Cardiac muscle cell (in vitro differentiated cells and primary cell): ENCODE data around the gene HOXB4. TPM values are rescaled to one million over a fixed set of nuclear protein-coding genes. Genes with fewer than 3 reads are reported as not detected.

Source experiments
- DNase-seq, 2 donors: peaks; one replicate each; pipeline versions ENCODE4 v3.0.0 to v3.0.0-alpha.2; 2010 to 2017; ENCODE audit warnings: low read depth in 1 of 2, low spot score in 1 of 2
- H3K27ac ChIP-seq: fragments of 200-600 bp; sonication (generic); 2 replicates; pipeline ENCODE4 v1.5.1; 2016
- H3K27me3 ChIP-seq: fragments of 200-600 bp; sonication (generic); 2 replicates; pipeline ENCODE4 v1.6.0; 2016; ENCODE audit warnings: control low read depth
- H3K36me3 ChIP-seq: fragments of 200-600 bp; sonication (generic); 2 replicates; pipeline ENCODE4 v1.5.1; 2016; ENCODE audit warnings: control low read depth
- H3K4me1 ChIP-seq: fragments of 200-600 bp; sonication (generic); 2 replicates; pipeline ENCODE4 v1.8.1; 2017; ENCODE audit warnings: low read depth, mild to moderate bottlenecking, mixed run types
- H3K4me3 ChIP-seq: fragments of 200-600 bp; sonication (generic); 2 replicates; pipeline ENCODE4 v1.5.1; 2016; ENCODE audit warnings: mild to moderate bottlenecking
- H3K9me3 ChIP-seq: fragments of 200-600 bp; sonication (generic); 2 replicates; pipeline ENCODE4 v1.5.1; 2017; ENCODE audit warnings: low read depth, mild to moderate bottlenecking, control low read depth
- polyA plus RNA-seq: library from polyadenylated mRNA; unstranded; fragments of >200 nt; fragmentation: Nextera tagmentation; extraction: Ambion mirVana; gene quantifications from 2 replicates; pipeline ENCODE4 v1.2.1, GENCODE V29; 2016
- total RNA-seq: library from RNA; depleted of rRNA; stranded (reverse); fragments of >200 nt; gene quantifications from 2 replicates; pipeline ENCODE4 v1.2.3, GENCODE V29; 2016
- TF ChIP-seq, protein P1 (sequence below): IDR thresholded peaks from 2 replicates; pipeline ENCODE4 v1.5.1; 2012; ENCODE audit warnings: low read depth, mild to moderate bottlenecking, low read length

Gene HOXB4
- total and polyA plus RNA-seq, 2 experiments from 2014 or later = 5.4 to 12.5 TPM

DNA sequence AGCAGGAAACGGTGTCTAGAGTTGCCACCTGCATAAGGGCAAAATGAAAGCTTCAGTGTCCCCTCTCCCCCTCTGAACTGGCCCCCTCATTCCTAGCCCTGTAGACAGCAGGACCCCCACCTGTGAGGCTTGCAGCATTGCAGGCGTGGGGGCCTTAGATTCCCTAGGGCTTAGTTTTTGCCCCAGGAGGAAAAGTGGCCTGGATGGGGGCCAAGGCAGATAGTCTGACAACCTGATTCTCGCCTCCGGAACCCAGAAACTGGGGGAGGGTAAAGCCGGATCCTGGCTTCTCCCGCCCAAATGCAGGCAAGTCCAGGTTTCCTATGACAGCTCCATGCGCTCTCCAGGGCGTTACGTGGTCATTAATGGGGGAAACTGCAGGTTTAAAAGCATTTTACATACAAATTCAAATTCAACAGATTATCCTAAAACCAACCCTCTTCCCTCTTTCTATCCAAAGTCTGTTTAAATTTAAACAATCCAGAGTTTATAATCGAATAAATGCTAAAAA lies 27.3 kb upstream of the HOXB4 start:
- Histone ChIP-seq H3K9me3 (no peaks in the 10 kb centered on the region), H3K4me3 (no peak overlapping the region), H3K27me3 (peaks cover 100% of the 10 kb centered on the region), H3K4me1 (no peaks in the 10 kb centered on the region), H3K27ac (no peak overlapping the region), H3K36me3 (no peaks in the 10 kb centered on the region)
- TF ChIP-seq, protein P1, sequence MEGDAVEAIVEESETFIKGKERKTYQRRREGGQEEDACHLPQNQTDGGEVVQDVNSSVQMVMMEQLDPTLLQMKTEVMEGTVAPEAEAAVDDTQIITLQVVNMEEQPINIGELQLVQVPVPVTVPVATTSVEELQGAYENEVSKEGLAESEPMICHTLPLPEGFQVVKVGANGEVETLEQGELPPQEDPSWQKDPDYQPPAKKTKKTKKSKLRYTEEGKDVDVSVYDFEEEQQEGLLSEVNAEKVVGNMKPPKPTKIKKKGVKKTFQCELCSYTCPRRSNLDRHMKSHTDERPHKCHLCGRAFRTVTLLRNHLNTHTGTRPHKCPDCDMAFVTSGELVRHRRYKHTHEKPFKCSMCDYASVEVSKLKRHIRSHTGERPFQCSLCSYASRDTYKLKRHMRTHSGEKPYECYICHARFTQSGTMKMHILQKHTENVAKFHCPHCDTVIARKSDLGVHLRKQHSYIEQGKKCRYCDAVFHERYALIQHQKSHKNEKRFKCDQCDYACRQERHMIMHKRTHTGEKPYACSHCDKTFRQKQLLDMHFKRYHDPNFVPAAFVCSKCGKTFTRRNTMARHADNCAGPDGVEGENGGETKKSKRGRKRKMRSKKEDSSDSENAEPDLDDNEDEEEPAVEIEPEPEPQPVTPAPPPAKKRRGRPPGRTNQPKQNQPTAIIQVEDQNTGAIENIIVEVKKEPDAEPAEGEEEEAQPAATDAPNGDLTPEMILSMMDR = no peak
- no peak for DNase-seq

- Histone ChIP-seq H3K4me3 (no peak within 1 kb of the TSS), H3K27me3 (peaks cover 100% of the 10 kb centered on the region), H3K36me3 (no peaks in the 10 kb centered on the region), H3K9me3 (no peaks in the 10 kb centered on the region), H3K27ac (no peak within 1 kb of the TSS), H3K4me1 (no peaks in the 10 kb centered on the region)
- TF ChIP-seq, protein P1 = no peak
- DNase-seq = no peak
Observed at GRCh38 chr17:48604770-48605329, 26.7 kb upstream of the HOXB4 start, which contains the start of gene HOXB6. Gene HOXB6 (minus strand): TSS chr17:48604986. CDS start chr17:48598150, 6,836 bp downstream.

DNA sequence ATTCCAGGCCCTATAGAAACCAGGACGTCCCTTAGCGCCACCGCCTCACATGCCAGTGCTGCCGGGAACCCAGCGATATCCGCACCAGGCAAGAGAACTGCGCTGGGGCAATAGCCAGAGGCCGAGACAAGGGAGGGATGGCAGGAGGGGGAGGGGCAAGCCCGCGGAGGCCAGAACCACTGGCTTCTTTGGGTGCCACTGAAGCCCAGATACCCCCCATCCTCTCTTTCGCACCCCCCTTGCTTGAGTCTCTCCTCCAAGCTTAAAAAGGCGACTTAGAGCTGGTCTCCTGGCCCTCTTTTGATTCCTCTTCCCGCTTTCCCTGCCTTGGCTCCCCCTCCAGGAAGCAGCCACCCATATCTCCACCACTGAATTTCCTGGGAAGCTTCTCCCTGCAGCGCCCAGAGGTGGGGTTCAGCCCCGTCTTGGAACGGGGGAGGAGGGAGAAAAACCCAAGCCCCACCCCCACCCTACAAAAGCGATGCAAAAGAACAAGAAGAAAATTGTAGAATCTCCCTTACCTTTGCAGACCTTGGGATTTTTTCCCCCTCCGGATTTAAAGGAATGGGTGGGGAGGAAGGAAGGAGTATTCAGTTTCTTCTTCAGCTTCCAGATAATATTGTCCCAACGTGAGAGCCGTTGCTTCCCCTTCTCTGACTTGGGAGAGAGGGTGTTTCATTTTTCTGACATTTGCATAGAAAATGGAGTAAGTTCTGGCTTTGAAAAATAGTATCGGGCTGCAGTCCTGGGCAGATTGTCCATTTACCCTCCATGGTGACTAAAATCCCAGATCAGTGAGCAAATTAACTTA lies 26.0 kb upstream of the HOXB4 start:
- TF ChIP-seq, protein P1 = no peak
- no peaks in the 10 kb centered on the region for H3K36me3 ChIP-seq
- peaks cover 100% of the 10 kb centered on the region for H3K27me3 ChIP-seq
- H3K9me3 ChIP-seq = no peaks in the 10 kb centered on the region
- DNase-seq = no peak
- H3K27ac ChIP-seq = no peak overlapping the region
- H3K4me3 ChIP-seq = no peak overlapping the region
- H3K4me1 ChIP-seq = no peaks in the 10 kb centered on the region

DNA sequence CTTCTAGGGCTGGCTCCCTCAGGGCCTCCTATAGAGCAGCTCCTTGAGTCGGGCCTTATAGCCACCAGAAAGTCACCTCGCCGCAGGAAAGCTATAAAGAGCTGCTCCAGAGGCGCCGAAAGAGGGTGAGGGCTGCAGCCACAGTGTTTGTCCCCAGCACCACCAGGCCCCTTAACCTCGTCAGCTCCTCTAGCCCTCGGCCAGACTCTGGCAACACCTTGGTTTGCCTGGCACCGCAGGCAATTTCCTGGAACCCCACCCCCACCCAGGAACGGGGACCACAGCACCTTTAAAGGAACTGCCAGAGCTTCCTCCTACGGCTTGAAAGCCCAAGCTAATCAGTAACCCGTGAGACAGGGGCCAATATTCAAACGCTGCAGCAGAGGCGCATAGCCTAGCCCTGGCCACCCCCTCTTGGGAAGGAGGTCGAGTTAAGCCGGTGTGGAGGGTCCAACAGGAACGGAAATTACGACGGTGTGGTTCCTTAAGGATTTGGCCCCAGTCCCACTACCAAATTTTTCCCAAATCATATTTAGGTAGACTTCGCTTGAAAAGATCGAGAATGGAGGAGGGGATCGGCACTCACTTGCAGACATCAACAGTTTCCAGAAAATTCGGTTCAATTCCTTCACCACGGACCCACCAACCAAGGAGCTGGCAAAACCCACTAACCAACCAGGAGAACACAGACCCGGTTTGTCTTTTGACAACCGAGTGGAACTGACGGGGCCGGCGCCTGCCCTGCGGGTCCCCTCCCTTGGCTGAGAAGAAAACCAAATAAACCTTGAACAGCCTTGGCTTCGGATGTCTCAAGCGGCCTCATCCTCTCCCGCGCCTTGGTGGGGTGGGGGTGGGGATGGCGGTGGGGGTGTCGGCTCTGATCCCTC lies 23.6 kb upstream of the HOXB4 start:
- H3K4me3 ChIP-seq = no peak overlapping the region
- no peak overlapping the region for H3K27ac ChIP-seq
- H3K9me3 ChIP-seq = no peaks in the 10 kb centered on the region
- H3K36me3 ChIP-seq = no peaks in the 10 kb centered on the region
- H3K27me3 ChIP-seq = peaks cover 100% of the 10 kb centered on the region
- TF ChIP-seq, protein P1 = no peak
- no peak for DNase-seq
- H3K4me1 ChIP-seq = no peaks in the 10 kb centered on the region

DNA sequence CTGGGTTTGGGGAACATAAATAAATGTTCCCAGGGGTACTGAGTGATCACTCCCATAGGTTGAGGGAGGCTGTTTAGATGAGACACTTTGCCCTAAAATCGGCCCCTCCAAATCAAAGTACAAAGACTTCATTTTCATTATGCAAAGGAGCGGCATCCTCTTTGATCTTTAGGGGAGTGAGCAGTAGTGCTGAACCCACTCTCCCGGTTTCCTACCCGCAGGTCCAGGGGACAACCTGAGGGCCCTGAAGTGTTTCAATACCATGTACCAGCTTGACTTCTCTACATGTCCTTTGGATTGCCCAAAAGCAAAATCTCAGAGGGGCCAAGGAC lies 23.0 kb upstream of the HOXB4 start:
- H3K27ac ChIP-seq = no peak overlapping the region

More for the DNA sequence above, 23.0 kb upstream of the HOXB4 start:
- Histone ChIP-seq H3K4me3 (no peak overlapping the region), H3K27me3 (peaks cover 100% of the 10 kb centered on the region), H3K36me3 (no peaks in the 10 kb centered on the region), H3K9me3 (no peaks in the 10 kb centered on the region), H3K4me1 (no peaks in the 10 kb centered on the region)
- TF ChIP-seq, protein P1 = no peak
- no peak for DNase-seq
